Measurements from ENCODE around the gene TRERF1.

- TF ChIP-seq CTCF (IDR thresholded peaks at IDR 0.05; ENCODE audit: low read length): no peak
- TF ChIP-seq EZH2 (IDR thresholded peaks at IDR 0.05; ENCODE audit: borderline replicate concordance, low read length): no peak
These were observed 10.8 kb upstream of the TRERF1 start for GRCh38 chr6:42462474-42462972.

All from OCI-LY1 (cell line).